GM12873 (cell line): ENCODE results near the gene EPHB2.

ENCODE experiments used
- CTCF ChIP-seq: IDR thresholded peaks from 2 replicates; pipeline ENCODE4 v1.5.1; 2012; ENCODE audit warnings: low read depth, mild to moderate bottlenecking, moderate library complexity, low read length, control low read depth; ENCODE audit not compliant: insufficient read depth; ENCODE audit errors: missing control alignments

The EPHB2 gene

GRCh38 chr1:22855668-22856606 is 145.3 kb downstream of the EPHB2 start:
- TF ChIP-seq CTCF, result no peak

GRCh38 chr1:22857661-22858060 is 147.0 kb downstream of the EPHB2 start:
- no peak for TF ChIP-seq CTCF

GRCh38 chr1:22860414-22860800 is 149.8 kb downstream of the EPHB2 start:
- TF ChIP-seq CTCF, result no peak

GRCh38 chr1:22860883-22861385 is 150.3 kb downstream of the EPHB2 start:
- TF ChIP-seq CTCF, result no peak

- peak; percentile 78 for TF ChIP-seq CTCF
Observed at GRCh38 chr1:22861764-22862440, 151.3 kb downstream of the EPHB2 start.

- no peak for TF ChIP-seq CTCF
Observed at GRCh38 chr1:22862752-22863151, 152.1 kb downstream of the EPHB2 start.

- no peak for TF ChIP-seq CTCF
Observed at GRCh38 chr1:22863766-22864165, 153.1 kb downstream of the EPHB2 start.
